HL-60 (cell line): ENCODE results near the gene SATB2.

Source experiments
- DNase-seq, 2 experiments: peaks; one replicate each; pipeline ENCODE4 v3.0.0-alpha.2; 2010 to 2020; ENCODE audit warnings: low read depth in 1 of 2, low spot score in 1 of 2
- H3K27ac ChIP-seq: fragments of 250-450 bp; sonication (Bioruptor Pico); replicated peaks from 2 replicates; pipeline ENCODE4 v1.5.1; 2020; ENCODE audit warnings: mild to moderate bottlenecking, moderate library complexity
- H3K27me3 ChIP-seq: fragments of 250-450 bp; sonication (Bioruptor Pico); 2 replicates; pipeline ENCODE4 v1.5.1; 2021; ENCODE audit warnings: mild to moderate bottlenecking, moderate library complexity; ENCODE audit not compliant: insufficient read depth, poor library complexity, severe bottlenecking
- H3K4me3 ChIP-seq: replicated peaks from 2 replicates; pipeline ENCODE4 v1.5.1; 2011; ENCODE audit warnings: mild to moderate bottlenecking, control low read depth, low read length; ENCODE audit not compliant: insufficient read depth
- CTCF ChIP-seq: IDR thresholded peaks from one replicate; pipeline ENCODE4 v1.5.1; 2011; ENCODE audit warnings: low read length, control low read depth, inconsistent platforms; ENCODE audit not compliant: insufficient read depth
- GABPA ChIP-seq: IDR thresholded peaks from 2 replicates; pipeline ENCODE4 v1.6.1; 2012; ENCODE audit warnings: low read depth
- POLR2AphosphoS5 ChIP-seq: IDR thresholded peaks from 2 replicates; pipeline ENCODE4 v1.6.1; 2012; ENCODE audit warnings: low read depth
- REST ChIP-seq: IDR thresholded peaks from 2 replicates; pipeline ENCODE4 v1.6.1; 2012; ENCODE audit warnings: low read depth; ENCODE audit not compliant: insufficient replicate concordance
- SPI1 ChIP-seq: IDR thresholded peaks from 2 replicates; pipeline ENCODE4 v1.6.1; 2012; ENCODE audit warnings: low read depth, mild to moderate bottlenecking, borderline replicate concordance

Gene SATB2

GRCh38 chr2:199499005-199499404 lies 41.3 kb upstream of the SATB2 start:
- H3K27ac ChIP-seq: no peak overlapping the region

GRCh38 chr2:199495147-199495546 lies 37.4 kb upstream of the SATB2 start:
- no peak for DNase-seq
- Histone ChIP-seq H3K4me3 (no peak overlapping the region), H3K27ac (no peak overlapping the region), H3K27me3 (no peaks in the 10 kb centered on the region)
- no peak for TF ChIP-seq SPI1
- no peak for TF ChIP-seq GABPA
- no peak for TF ChIP-seq POLR2AphosphoS5
- TF ChIP-seq REST: no peak
- no peak for TF ChIP-seq CTCF

More at GRCh38 chr2:199499005-199499404, 41.3 kb upstream of the SATB2 start:
- H3K4me3 ChIP-seq: no peak overlapping the region
- peaks cover 4% of the 10 kb centered on the region for H3K27me3 ChIP-seq
- no peak for DNase-seq
- TF ChIP-seq POLR2AphosphoS5 (no peak), REST (no peak), GABPA (no peak), CTCF (no peak), SPI1 (no peak)

- TF ChIP-seq REST (no peak), POLR2AphosphoS5 (no peak), SPI1 (no peak), GABPA (no peak), CTCF (no peak)
- no peaks in the 10 kb centered on the region for H3K27me3 ChIP-seq
- DNase-seq: no peak
- no peak overlapping the region for H3K4me3 ChIP-seq
- H3K27ac ChIP-seq: no peak overlapping the region
Measured at GRCh38 chr2:199490049-199490448, 32.3 kb upstream of the SATB2 start.
